DOHH2 (cell line): Measurements from ENCODE around the gene MYCBPAP.

Experiments
- CTCF ChIP-seq: fragments of 200-600 bp; sonication (generic); IDR thresholded peaks from one replicate; pipeline ENCODE4 v1.5.1; 2014; ENCODE audit warnings: antibody characterized with exemption, mild to moderate bottlenecking, low read depth, low read length; ENCODE audit not compliant: poor library complexity, severe bottlenecking
- EZH2phosphoT487 ChIP-seq: fragments of 200-600 bp; sonication (generic); IDR thresholded peaks from 2 replicates; pipeline ENCODE4 v1.6.1; 2017; ENCODE audit warnings: borderline replicate concordance, mild to moderate bottlenecking, antibody characterized with exemption, low read length, moderate library complexity, mixed read lengths

- TF ChIP-seq CTCF (no peak), EZH2phosphoT487 (no peak)
These were observed 56.7 kb downstream of the MYCBPAP start for GRCh38 chr17:50564916-50565315.
